Measurements from ENCODE around the gene OR4D11. TPM values are rescaled to one million over a fixed set of nuclear protein-coding genes. Genes with fewer than 3 reads are reported as not detected.
"Not testable (repeated sequence)": the region's sequence is repeated elsewhere in the genome, so short reads cannot be mapped to it uniquely, and the experiment has no call there.

Gene OR4D11
- total RNA-seq, 4 donors from 2014 or later: not detected

GRCh38 chr11:59534676-59535075 is 31.3 kb downstream of the OR4D11 start:
- Histone ChIP-seq H3K36me3 (no peaks in the 10 kb centered on the region), H3K27ac (no peak overlapping the region), H3K9me3 (no peaks in the 10 kb centered on the region), H3K4me3 (no peak overlapping the region), H3K27me3 (no peaks in the 10 kb centered on the region), H3K4me1 (peaks cover 0 to 16% (median 4%) of the 10 kb centered on the region in 3 donors)
- 63 to 89% methylated on average over 1 of the region's 1 CpG for WGBS, 2 donors
- intact Hi-C loops (cut with DNase I): loop anchor here (10.0 kb wide), 1 partner anchor 140 kb away; no protein-coding TSS in a partner anchor
- no peak for TF ChIP-seq CTCF (IDR thresholded peaks at IDR 0.05)
- TF ChIP-seq POLR2A (IDR thresholded peaks at IDR 0.05): no peak
- no peak for DNase-seq

GRCh38 chr11:59542142-59542810 is 38.9 kb downstream of the OR4D11 start:
- no peak overlapping the region for H3K27ac ChIP-seq
- H3K27me3 ChIP-seq: no peaks in the 10 kb centered on the region
- 61 to 68% methylated on average over 3 of the region's 3 CpGs for WGBS, 2 donors
- H3K36me3 ChIP-seq: no peaks in the 10 kb centered on the region
- intact Hi-C loops (cut with DNase I): no loop called here
- DNase-seq: no peak
- H3K4me3 ChIP-seq: no peak overlapping the region
- TF ChIP-seq POLR2A (IDR thresholded peaks at IDR 0.05): no peak
- H3K4me1 ChIP-seq: peaks cover 0 to 8% (median 4%) of the 10 kb centered on the region in 3 donors
- H3K9me3 ChIP-seq: no peaks in the 10 kb centered on the region

GRCh38 chr11:59543713-59544112 is 40.3 kb downstream of the OR4D11 start:
- 80% methylated on average over 1 of the region's 3 CpGs; no CpG with 5 or more reads in 1 of the 2 donors for WGBS, 2 donors
- intact Hi-C loops (cut with DNase I); H3K4me1 ChIP-seq; H3K27me3 ChIP-seq; H3K36me3 ChIP-seq; H3K27ac ChIP-seq; H3K4me3 ChIP-seq; DNase-seq; H3K9me3 ChIP-seq: not testable (repeated sequence)

GRCh38 chr11:59544869-59545178 is 41.4 kb downstream of the OR4D11 start:
- no peak for TF ChIP-seq POLR2A (IDR thresholded peaks at IDR 0.05)
- no peak for TF ChIP-seq CTCF (IDR thresholded peaks at IDR 0.05)
- 71 to 85% methylated on average over 3 of the region's 3 CpGs for WGBS, 2 donors
- intact Hi-C loops (cut with DNase I): no loop called here

GRCh38 chr11:59545179-59546020 is 42.0 kb downstream of the OR4D11 start:
- H3K4me1 ChIP-seq: peaks cover 0 to 14% (median 0%) of the 10 kb centered on the region in 3 donors
- WGBS, 2 donors: 71 to 84% methylated on average over 21 to 22 of the region's 24 CpGs
- H3K27me3 ChIP-seq: no peaks in the 10 kb centered on the region
- TF ChIP-seq POLR2A (IDR thresholded peaks at IDR 0.05): no peak
- no peak for TF ChIP-seq CTCF (IDR thresholded peaks at IDR 0.05)
- H3K4me3 ChIP-seq: no peak overlapping the region
- no peaks in the 10 kb centered on the region for H3K36me3 ChIP-seq
- no peaks in the 10 kb centered on the region for H3K9me3 ChIP-seq
- H3K27ac ChIP-seq: no peak overlapping the region
- DNase-seq: no peak
- intact Hi-C loops (cut with DNase I): no loop called here

More at GRCh38 chr11:59544869-59545178, 41.4 kb downstream of the OR4D11 start:
- Histone ChIP-seq H3K9me3 (no peaks in the 10 kb centered on the region), H3K27ac (no peak overlapping the region), H3K4me1 (peaks cover 0 to 8% (median 0%) of the 10 kb centered on the region in 3 donors), H3K27me3 (no peaks in the 10 kb centered on the region), H3K36me3 (no peaks in the 10 kb centered on the region), H3K4me3 (no peak overlapping the region)
- no peak for DNase-seq

GRCh38 chr11:59547605-59548308 is 44.4 kb downstream of the OR4D11 start:
- H3K27ac ChIP-seq; H3K9me3 ChIP-seq; H3K36me3 ChIP-seq; intact Hi-C loops (cut with DNase I); DNase-seq; H3K4me3 ChIP-seq; H3K27me3 ChIP-seq: not testable (repeated sequence)
- peaks cover 0 to 33% (median 0%) of the 10 kb centered on the region in 3 donors for H3K4me1 ChIP-seq
- WGBS, 2 donors: 66 to 87% methylated on average over 4 to 5 of the region's 5 CpGs
